ENCODE results near the gene DNASE1L2. TPM values are rescaled to one million over a fixed set of nuclear protein-coding genes. Genes with fewer than 3 reads are reported as not detected.
"Not testable (repeated sequence)": the region's sequence is repeated elsewhere in the genome, so short reads cannot be mapped to it uniquely, and the experiment has no call there.

Gene DNASE1L2
- total RNA-seq, 1 donor from 2014 or later: 0.21 TPM

DNA sequence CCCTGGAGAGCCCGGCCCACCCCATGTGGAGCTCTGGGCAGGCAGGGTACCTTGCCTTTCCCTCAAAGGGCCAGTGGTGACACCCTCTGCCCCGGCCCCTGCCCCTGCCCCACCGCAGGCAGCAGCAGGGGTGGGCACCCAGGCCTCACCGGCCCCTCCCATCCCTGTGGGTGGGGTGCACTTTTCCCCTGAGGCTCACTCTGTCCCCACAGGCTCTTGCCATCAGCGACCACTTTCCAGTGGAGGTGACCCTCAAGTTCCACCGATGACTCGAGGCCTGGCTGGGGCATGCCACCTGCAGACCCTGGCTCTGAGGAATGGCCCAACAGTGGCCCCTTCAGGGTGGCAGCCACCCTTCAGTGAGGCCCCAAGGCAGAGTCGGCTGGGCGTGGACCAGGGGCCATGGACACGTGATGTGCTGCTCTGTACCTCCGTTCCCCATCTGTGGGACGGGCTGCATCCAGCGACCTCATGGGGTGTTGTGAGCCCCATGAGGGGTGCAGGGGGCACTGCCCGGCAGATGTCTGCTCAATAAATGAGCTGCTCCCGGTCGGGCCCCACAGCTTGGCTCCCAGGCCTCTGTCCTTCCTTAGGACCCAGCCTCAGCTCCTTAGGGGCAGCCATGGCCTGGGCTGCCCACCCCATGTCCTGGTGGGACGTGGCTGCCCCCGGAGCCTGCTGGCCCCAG, 2.0 kb downstream of the DNASE1L2 start:
- no peak for TF ChIP-seq CTCF (IDR thresholded peaks at IDR 0.05; ENCODE audit: insufficient read depth, low read length, poor library complexity, severe bottlenecking)
- DNase-seq (ENCODE audit: low read depth): no peak
- peaks cover 4% of the 10 kb centered on the region for H3K36me3 ChIP-seq (ENCODE audit: control insufficient read depth, insufficient read depth, low read length)
- peaks cover 24% of the 10 kb centered on the region for H3K27me3 ChIP-seq (ENCODE audit: control insufficient read depth, insufficient read depth, low read length)
- H3K4me3 ChIP-seq (ENCODE audit: low read depth, low read length): no peak overlapping the region

GRCh38 chr16:2238838-2239675, 2.8 kb downstream of the DNASE1L2 start:
- no peak for TF ChIP-seq CTCF (IDR thresholded peaks at IDR 0.05; ENCODE audit: insufficient read depth, low read length, poor library complexity, severe bottlenecking)
- no peak for DNase-seq (ENCODE audit: low read depth)
- Histone ChIP-seq H3K4me3 (ENCODE audit: low read depth, low read length) (no peak overlapping the region), H3K36me3 (ENCODE audit: control insufficient read depth, insufficient read depth, low read length) (peaks cover 4% of the 10 kb centered on the region), H3K27me3 (ENCODE audit: control insufficient read depth, insufficient read depth, low read length) (peaks cover 24% of the 10 kb centered on the region)

GRCh38 chr16:2240331-2240730, 4.1 kb downstream of the DNASE1L2 start:
- H3K36me3 ChIP-seq (ENCODE audit: control insufficient read depth, insufficient read depth, low read length); DNase-seq (ENCODE audit: low read depth); H3K4me3 ChIP-seq (ENCODE audit: low read depth, low read length): not testable (repeated sequence)
- peaks cover 24% of the 10 kb centered on the region for H3K27me3 ChIP-seq (ENCODE audit: control insufficient read depth, insufficient read depth, low read length)

GRCh38 chr16:2242598-2242997, 6.4 kb downstream of the DNASE1L2 start:
- Histone ChIP-seq H3K27me3 (ENCODE audit: control insufficient read depth, insufficient read depth, low read length) (peaks cover 6% of the 10 kb centered on the region), H3K36me3 (ENCODE audit: control insufficient read depth, insufficient read depth, low read length) (peaks cover 5% of the 10 kb centered on the region), H3K4me3 (ENCODE audit: low read depth, low read length) (no peak overlapping the region)
- TF ChIP-seq CTCF (IDR thresholded peaks at IDR 0.05; ENCODE audit: insufficient read depth, low read length, poor library complexity, severe bottlenecking): no peak
- no peak for DNase-seq (ENCODE audit: low read depth)

- TF ChIP-seq CTCF (IDR thresholded peaks at IDR 0.05; ENCODE audit: insufficient read depth, low read length, poor library complexity, severe bottlenecking): no peak
- Histone ChIP-seq H3K27me3 (ENCODE audit: control insufficient read depth, insufficient read depth, low read length) (peaks cover 1% of the 10 kb centered on the region), H3K4me3 (ENCODE audit: low read depth, low read length) (no peak overlapping the region), H3K36me3 (ENCODE audit: control insufficient read depth, insufficient read depth, low read length) (peaks cover 5% of the 10 kb centered on the region)
- no peak for DNase-seq (ENCODE audit: low read depth)
Measured at GRCh38 chr16:2243031-2243528, 6.8 kb downstream of the DNASE1L2 start.

GRCh38 chr16:2243781-2244180, 7.5 kb downstream of the DNASE1L2 start:
- Histone ChIP-seq H3K4me3 (ENCODE audit: low read depth, low read length) (no peak overlapping the region), H3K27me3 (ENCODE audit: control insufficient read depth, insufficient read depth, low read length) (no peaks in the 10 kb centered on the region), H3K36me3 (ENCODE audit: control insufficient read depth, insufficient read depth, low read length) (peaks cover 5% of the 10 kb centered on the region)
- TF ChIP-seq CTCF (IDR thresholded peaks at IDR 0.05; ENCODE audit: insufficient read depth, low read length, poor library complexity, severe bottlenecking): no peak
- no peak for DNase-seq (ENCODE audit: low read depth)
